HepG2 (cell line): ENCODE data around the gene RGR.

ENCODE experiments used
- BRCA1 ChIP-seq: sonication (generic); formaldehyde crosslinking; IDR thresholded peaks from 2 replicates; pipeline ENCODE4 v1.4.0; 2020; ENCODE audit warnings: missing genetic modification reagents
- CHD2 ChIP-seq: IDR thresholded peaks from 2 replicates; pipeline ENCODE4 v1.6.1; 2011; ENCODE audit warnings: low read depth, low read length, improper control_type of control experiment
- DMAP1 ChIP-seq: IDR thresholded peaks from 2 replicates; pipeline ENCODE4 v1.6.1; 2016
- NFE2L2 ChIP-seq: fragments of 150-350 bp; IDR thresholded peaks from 2 replicates; pipeline ENCODE4 v1.6.1; 2014; ENCODE audit warnings: low read length
- PATZ1 ChIP-seq: sonication (generic); formaldehyde crosslinking; IDR thresholded peaks from 2 replicates; pipeline ENCODE4 v1.4.0; 2020; ENCODE audit warnings: missing genetic modification reagents
- POLR2G ChIP-seq: fragments of 200-400 bp; formaldehyde crosslinking; IDR thresholded peaks from 2 replicates; pipeline ENCODE4 v1.6.1; 2018; ENCODE audit warnings: mild to moderate bottlenecking, low read depth, low read length, moderate library complexity
- SP4 ChIP-seq: sonication (generic); formaldehyde crosslinking; IDR thresholded peaks from 2 replicates; pipeline ENCODE4 v1.8.1; 2023; ENCODE audit warnings: mild to moderate bottlenecking, missing genetic modification reagents
- ZNF687 ChIP-seq: sonication (generic); formaldehyde crosslinking; IDR thresholded peaks from 2 replicates; pipeline ENCODE4 v1.5.1; 2020; ENCODE audit warnings: mild to moderate bottlenecking, missing genetic modification reagents, moderate library complexity

- no peak for TF ChIP-seq DMAP1 (CRISPR knock-in tag)
- no peak for TF ChIP-seq BRCA1
- no peak for TF ChIP-seq PATZ1 (CRISPR knock-in tag)
- TF ChIP-seq CHD2: no peak
- TF ChIP-seq SP4 (CRISPR knock-in tag): no peak
- no peak for TF ChIP-seq ZNF687 (CRISPR knock-in tag)
- no peak for TF ChIP-seq POLR2G
- TF ChIP-seq NFE2L2: no peak
These were observed 63.8 kb downstream of the RGR start for GRCh38 chr10:84308481-84309304.
